Caco-2 (cell line): ENCODE results near the gene SEMA4C. TPM values are rescaled to one million over a fixed set of nuclear protein-coding genes. Genes with fewer than 3 reads are reported as not detected.

Source experiments
- BruUV-seq: library from RNA; stranded (reverse); fragments of 400-500 nt; replicated peaks from 2 replicates; lab custom pipeline; 2021; lab: Mats Ljungman, UMichigan
- CTCF ChIA-PET: fragments of 300-600 bp; sonication (Branson Sonifier 250); formaldehyde crosslinking; loops from one replicate; lab custom pipeline; 2022; ENCODE audit warnings: antibody characterized with exemption; lab: Charles Lee
- POLR2A ChIA-PET: fragments of 300-600 bp; sonication (Branson Sonifier 250); formaldehyde crosslinking; loops from one replicate; lab custom pipeline; 2022; ENCODE audit warnings: antibody characterized with exemption; lab: Charles Lee
- DNase-seq, 2 experiments: peaks; one replicate each; pipeline versions ENCODE4 v3.0.0 to v3.0.0-alpha.2; 2020 to 2022
- H3K27me3 ChIP-seq: replicated peaks from 2 replicates; pipeline ENCODE4 v1.6.0; 2011; ENCODE audit warnings: low read length; ENCODE audit not compliant: control insufficient read depth, insufficient read depth
- H3K36me3 ChIP-seq: 2 replicates; pipeline ENCODE4 v1.5.1; 2011; ENCODE audit warnings: low read length; ENCODE audit not compliant: control insufficient read depth, insufficient read depth
- H3K4me1 ChIP-seq: fragments of 250-450 bp; sonication (Bioruptor Pico); 2 replicates; pipeline ENCODE4 v1.5.1; 2020; ENCODE audit warnings: mild to moderate bottlenecking
- H3K4me3 ChIP-seq: 2 replicates; pipeline ENCODE4 v1.5.1; 2011; ENCODE audit warnings: low read depth, mild to moderate bottlenecking, control low read depth, low read length
- H3K9me3 ChIP-seq: fragments of 250-450 bp; sonication (Bioruptor Pico); 2 replicates; pipeline ENCODE4 v1.5.1; 2020; ENCODE audit warnings: mild to moderate bottlenecking, moderate library complexity
- H3K27ac Mint-ChIP-seq: one replicate; pipeline ENCODE4 v1.8.0; 2022; ENCODE audit warnings: mixed read lengths; ENCODE audit not compliant: unreplicated experiment
- H3K27me3 Mint-ChIP-seq: one replicate; pipeline ENCODE4 v1.8.0; 2022; ENCODE audit warnings: mixed read lengths; ENCODE audit not compliant: insufficient read depth, unreplicated experiment
- H3K36me3 Mint-ChIP-seq: one replicate; pipeline ENCODE4 v1.8.0; 2022; ENCODE audit warnings: mild to moderate bottlenecking, mixed read lengths; ENCODE audit not compliant: insufficient read depth, unreplicated experiment
- H3K4me1 Mint-ChIP-seq: one replicate; pipeline ENCODE4 v1.8.0; 2022; ENCODE audit warnings: low read depth, mixed read lengths; ENCODE audit not compliant: unreplicated experiment
- H3K4me3 Mint-ChIP-seq: one replicate; pipeline ENCODE4 v1.8.0; 2022; ENCODE audit warnings: mild to moderate bottlenecking, moderate library complexity, mixed read lengths; ENCODE audit not compliant: unreplicated experiment
- H3K9me3 Mint-ChIP-seq: one replicate; pipeline ENCODE4 v1.8.0; 2022; ENCODE audit warnings: mixed read lengths; ENCODE audit not compliant: unreplicated experiment
- CTCF ChIP-seq, 2 experiments: fragments of 200-600 bp in 1 of 2; IDR thresholded peaks; 1 replicate in 1 of 2; 2 replicates in 1 of 2; pipeline versions ENCODE4 v1.5.1 to v1.8.0; 2011 to 2022; ENCODE audit warnings: antibody characterized with exemption in 1 of 2, control low read depth in 1 of 2, inconsistent platforms in 1 of 2, low read depth in 1 of 2, low read length in 1 of 2, mild to moderate bottlenecking in 1 of 2, moderate library complexity in 1 of 2; ENCODE audit not compliant: insufficient read depth in 1 of 2, severe bottlenecking in 1 of 2, unreplicated experiment in 1 of 2
- intact Hi-C: fragments of 100-400 bp; cut with micrococcal nuclease; formaldehyde crosslinking; loops from one replicate; pipeline ENCODE4 v1.10.0; 2022; ENCODE audit not compliant: unreplicated experiment
- total RNA-seq: library from RNA; stranded (reverse); gene quantifications from 2 replicates; pipeline ENCODE4 v1.2.3, GENCODE V29; 2022

Gene SEMA4C
- total RNA-seq, 1 experiment from 2014 or later = 29.9 TPM

GRCh38 chr2:96839875-96840850, 29.7 kb downstream of the SEMA4C start:
- no peak overlapping the region for H3K27ac Mint-ChIP-seq
- no peak for DNase-seq
- ChIA-PET CTCF (no interaction called here), POLR2A (interaction anchor here (1.1 kb wide), 1 partner anchor 18 kb away, joined by 3 read pairs; the partner anchor contains the start of gene ANKRD39)
- no TSS peak for BruUV-seq
- no peaks in the 10 kb centered on the region for H3K27me3 ChIP-seq
- no peaks in the 10 kb centered on the region for H3K9me3 Mint-ChIP-seq
- TF ChIP-seq CTCF (IDR thresholded peaks at IDR 0.05; ENCODE audit: insufficient read depth in 1 of 2, low read depth in 1 of 2, low read length in 1 of 2, severe bottlenecking in 1 of 2, unreplicated experiment in 1 of 2) = no peak
- H3K4me3 Mint-ChIP-seq = no peak overlapping the region
- intact Hi-C loops = no loop called here
- H3K27me3 Mint-ChIP-seq = no peaks in the 10 kb centered on the region
- peaks cover 11% of the 10 kb centered on the region for H3K4me1 ChIP-seq
- no peaks in the 10 kb centered on the region for H3K9me3 ChIP-seq
- H3K4me3 ChIP-seq = no peak overlapping the region
- H3K4me1 Mint-ChIP-seq = peaks cover 9% of the 10 kb centered on the region
- H3K36me3 ChIP-seq = no peaks in the 10 kb centered on the region; the same call in none of the 2 replicates
- peaks cover 77% of the 10 kb centered on the region for H3K36me3 Mint-ChIP-seq

- no peak for DNase-seq
- Mint-ChIP-seq H3K9me3 (no peaks in the 10 kb centered on the region), H3K27me3 (no peaks in the 10 kb centered on the region), H3K4me3 (no peak overlapping the region), H3K36me3 (peaks cover 78% of the 10 kb centered on the region), H3K27ac (no peak overlapping the region), H3K4me1 (peaks cover 9% of the 10 kb centered on the region)
- peaks cover 8% of the 10 kb centered on the region; the same call in 1 of the 2 replicates for H3K4me1 ChIP-seq
- BruUV-seq = no TSS peak
- no peak for TF ChIP-seq CTCF (IDR thresholded peaks at IDR 0.05; ENCODE audit: insufficient read depth in 1 of 2, low read depth in 1 of 2, low read length in 1 of 2, severe bottlenecking in 1 of 2, unreplicated experiment in 1 of 2)
- intact Hi-C loops = no loop called here
- no peaks in the 10 kb centered on the region for H3K27me3 ChIP-seq
- no peak overlapping the region for H3K4me3 ChIP-seq
- no peaks in the 10 kb centered on the region for H3K9me3 ChIP-seq
- ChIA-PET CTCF (interaction anchor here (1.3 kb wide), 1 partner anchor 20 kb away, joined by 4 read pairs; no protein-coding TSS in a partner anchor), POLR2A (no interaction called here)
- no peaks in the 10 kb centered on the region; the same call in none of the 2 replicates for H3K36me3 ChIP-seq
Measured at GRCh38 chr2:96839293-96839874, 30.5 kb downstream of the SEMA4C start.
